Breast epithelium (tissue), 3 donors: ENCODE data around the gene PHC2.
A peak's percentile ranks its signal among the peaks of the same experiment; 100 is the strongest.

Source experiments
- CTCF ChIP-seq, 3 donors: fragments of 450-650 bp; IDR thresholded peaks; one replicate each; pipeline ENCODE4 v1.5.1; 2016 to 2017; ENCODE audit warnings: antibody characterized with exemption in 3 of 3, mild to moderate bottlenecking in 3 of 3, moderate library complexity in 3 of 3
- POLR2A ChIP-seq: fragments of 450-650 bp; IDR thresholded peaks from one replicate; pipeline ENCODE4 v1.6.1; 2016; ENCODE audit warnings: antibody characterized with exemption, mild to moderate bottlenecking, moderate library complexity
- POLR2AphosphoS5 ChIP-seq, 3 donors: sonication (generic); formaldehyde crosslinking; IDR thresholded peaks; one replicate each; pipeline ENCODE4 v1.6.1; 2017; ENCODE audit warnings: antibody characterized with exemption in 3 of 3

DNA sequence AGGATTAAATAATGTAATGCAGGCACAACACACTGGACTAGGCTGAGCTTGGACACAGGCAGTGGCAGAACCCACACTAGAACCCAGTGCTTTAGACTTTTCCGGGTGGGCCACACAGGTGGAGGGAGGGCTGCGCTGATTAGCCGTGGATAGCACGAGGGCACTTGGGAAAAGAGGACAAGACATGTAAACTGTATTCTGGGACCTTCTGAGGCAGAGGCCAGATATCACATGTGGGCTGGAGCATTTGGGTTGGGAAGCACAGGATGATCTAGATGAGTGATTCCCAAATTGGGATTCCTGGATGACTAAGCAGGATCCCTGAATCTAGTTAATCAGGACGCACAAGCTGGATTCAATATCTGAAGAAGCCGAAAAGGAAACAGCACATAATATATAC, 89.7 kb downstream of the PHC2 start:
- no peak for TF ChIP-seq POLR2A
- no peak for TF ChIP-seq CTCF (IDR thresholded peaks at IDR 0.05)
- peak in 2 of 3 donors; percentile 10 to 66 for TF ChIP-seq POLR2AphosphoS5 (IDR thresholded peaks at IDR 0.05)
